Panc1 (cell line): Measurements from ENCODE around the gene JAZF1. TPM values are rescaled to one million over a fixed set of nuclear protein-coding genes. Genes with fewer than 3 reads are reported as not detected.

ENCODE experiments used
- ATAC-seq: fragments of 200-7000 bp; cut with Tn5 transposase; 2 replicates; pipeline ENCODE4 v1.9.1; 2020; ENCODE audit warnings: mild to moderate bottlenecking, moderate library complexity
- BruUV-seq: library from RNA; stranded (reverse); fragments of 400-500 nt; replicated peaks from 2 replicates; lab custom pipeline; 2021; lab: Mats Ljungman, UMichigan
- CTCF ChIA-PET: fragments of 300-600 bp; sonication (Branson Sonifier 250); formaldehyde crosslinking; loops from one replicate; lab custom pipeline; 2022; ENCODE audit warnings: antibody characterized with exemption; lab: Charles Lee
- POLR2A ChIA-PET: fragments of 300-600 bp; sonication (Branson Sonifier 250); formaldehyde crosslinking; loops from one replicate; lab custom pipeline; 2022; ENCODE audit warnings: antibody characterized with exemption; lab: Charles Lee
- DNase-seq: peaks from one replicate; pipeline ENCODE4 v3.0.0-alpha.2; 2010; ENCODE audit warnings: low read depth, low spot score
- H3K27ac ChIP-seq: 2 replicates; pipeline ENCODE4 v1.5.1; 2011; ENCODE audit warnings: mild to moderate bottlenecking, low read length, inconsistent platforms
- H3K27me3 ChIP-seq: fragments of 200-500 bp; sonication (Bioruptor generic); 2 replicates; pipeline ENCODE4 v1.6.0; 2014; ENCODE audit warnings: low read length, inconsistent platforms; ENCODE audit not compliant: control insufficient read depth, insufficient read depth
- H3K36me3 ChIP-seq: fragments of 200-500 bp; sonication (Bioruptor generic); 2 replicates; pipeline ENCODE4 v1.5.1; 2014; ENCODE audit warnings: inconsistent platforms, mild to moderate bottlenecking, low read length, moderate library complexity; ENCODE audit not compliant: control insufficient read depth, insufficient read depth
- H3K4me1 ChIP-seq: 2 replicates; pipeline ENCODE4 v1.5.1; 2011; ENCODE audit warnings: inconsistent platforms, mild to moderate bottlenecking, low read length, moderate library complexity; ENCODE audit not compliant: control insufficient read depth, insufficient read depth
- H3K4me3 ChIP-seq, 2 experiments: 2 replicates each; pipeline ENCODE4 v1.5.1; 2011 to 2012; ENCODE audit warnings: low read depth in 2 of 2, low read length in 2 of 2, mild to moderate bottlenecking in 2 of 2, inconsistent platforms in 1 of 2, moderate library complexity in 1 of 2
- H3K9me3 ChIP-seq: fragments of 200-500 bp; sonication (Bioruptor generic); 2 replicates; pipeline ENCODE4 v1.5.1; 2014; ENCODE audit warnings: low read depth, mild to moderate bottlenecking, inconsistent platforms, low read length, moderate library complexity; ENCODE audit not compliant: control insufficient read depth, insufficient read depth
- CTCF ChIP-seq: fragments of 450-650 bp; IDR thresholded peaks from 2 replicates; pipeline ENCODE4 v1.5.1; 2017; ENCODE audit warnings: mild to moderate bottlenecking
- POLR2AphosphoS5 ChIP-seq: IDR thresholded peaks from 2 replicates; pipeline ENCODE4 v1.6.1; 2012; ENCODE audit warnings: mild to moderate bottlenecking, low read depth, low read length, moderate library complexity
- REST ChIP-seq, 2 experiments: IDR thresholded peaks; 2 replicates each; pipeline ENCODE4 v1.6.1; 2011 to 2012; ENCODE audit warnings: low read depth in 2 of 2, control low read depth in 1 of 2, low read length in 1 of 2, mild to moderate bottlenecking in 1 of 2, moderate library complexity in 1 of 2; ENCODE audit not compliant: insufficient read depth in 1 of 2
- SIN3A ChIP-seq: IDR thresholded peaks from 2 replicates; pipeline ENCODE4 v1.6.1; 2012; ENCODE audit warnings: low read depth, mild to moderate bottlenecking, low read length, moderate library complexity, borderline replicate concordance; ENCODE audit not compliant: insufficient read depth
- TCF7L2 ChIP-seq: IDR thresholded peaks from 2 replicates; pipeline ENCODE4 v1.6.1; 2011; ENCODE audit warnings: mild to moderate bottlenecking, low read depth, low read length, inconsistent platforms
- in situ Hi-C: cut with HindIII; loops from 2 replicates; pipeline ENCODE4 v1.10.0; 2016; ENCODE audit warnings: low sequenced_read_pairs, low pct_unique_long_range_greater_than_20kb
- intact Hi-C: fragments of 100-400 bp; cut with micrococcal nuclease; formaldehyde crosslinking; loops from one replicate; pipeline ENCODE4 v1.10.0; 2022; ENCODE audit not compliant: unreplicated experiment
- total RNA-seq: library from RNA; stranded (reverse); gene quantifications from one replicate; pipeline ENCODE4 v1.2.1, GENCODE V29; 2021; ENCODE audit not compliant: unreplicated experiment

The JAZF1 gene
- total RNA-seq, 1 experiment from 2014 or later, result 8.8 TPM

GRCh38 chr7:28083164-28083997 is 97.2 kb downstream of the JAZF1 start:
- intact Hi-C loops, result no loop called here
- in situ Hi-C loops, result no loop called here
- no peak overlapping the region for H3K4me3 ChIP-seq
- TF ChIP-seq POLR2AphosphoS5 (no peak), REST (IDR thresholded peaks at IDR 0.05; ENCODE audit: insufficient read depth in 1 of 2, low read depth in 2 of 2, low read length in 1 of 2) (no peak), SIN3A (no peak), CTCF (no peak), TCF7L2 (no peak)
- ATAC-seq (no peak), DNase-seq (no peak)
- ChIA-PET CTCF (interaction anchor here (1.0 kb wide), 1 partner anchor 22 kb away, joined by 6 read pairs; no protein-coding TSS in a partner anchor), POLR2A (no interaction called here)
- H3K27me3 ChIP-seq, result no peaks in the 10 kb centered on the region
- no peaks in the 10 kb centered on the region for H3K9me3 ChIP-seq
- peak overlapping the region; percentile 9; the same call in 1 of the 2 replicates for H3K27ac ChIP-seq
- BruUV-seq, result no TSS peak
- no peaks in the 10 kb centered on the region for H3K36me3 ChIP-seq
- H3K4me1 ChIP-seq, result no peaks in the 10 kb centered on the region

- H3K27ac ChIP-seq, result no peak overlapping the region
- TF ChIP-seq TCF7L2, result no peak
- TF ChIP-seq SIN3A, result no peak
- TF ChIP-seq REST (IDR thresholded peaks at IDR 0.05; ENCODE audit: insufficient read depth in 1 of 2, low read depth in 2 of 2, low read length in 1 of 2), result no peak
- TF ChIP-seq POLR2AphosphoS5, result no peak
- TF ChIP-seq CTCF, result no peak
- BruUV-seq, result no TSS peak
- in situ Hi-C loops (no loop called here), intact Hi-C loops (no loop called here)
- H3K27me3 ChIP-seq, result no peaks in the 10 kb centered on the region
- H3K4me3 ChIP-seq, result no peak overlapping the region
- ChIA-PET CTCF (no interaction called here), POLR2A (no interaction called here)
- no peak for ATAC-seq
- H3K9me3 ChIP-seq, result no peaks in the 10 kb centered on the region
- no peak for DNase-seq
- H3K4me1 ChIP-seq, result peaks cover 12% of the 10 kb centered on the region
- H3K36me3 ChIP-seq, result no peaks in the 10 kb centered on the region
Measured at GRCh38 chr7:28082071-28082470, 98.5 kb downstream of the JAZF1 start.
